Measurements from ENCODE around the gene DBI.

Gene DBI

GRCh38 chr2:119377294-119377992 lies 10.7 kb downstream of the DBI start:
- H3K27ac ChIP-seq (ENCODE audit: low read length): no peak overlapping the region

GRCh38 chr2:119377993-119378345 lies 11.2 kb downstream of the DBI start:
- WGBS (ENCODE audit: insufficient coverage, insufficient read length): no CpG with 5 or more reads among the region's 5 CpGs
- DNase-seq (ENCODE audit: low read depth, low spot score): no peak
- Histone ChIP-seq H3K9me3 (ENCODE audit: control insufficient read depth, insufficient read depth, low read length) (no peaks in the 10 kb centered on the region), H3K27me3 (ENCODE audit: control insufficient read depth, insufficient read depth, low read length) (no peaks in the 10 kb centered on the region), H3K36me3 (ENCODE audit: control insufficient read depth, insufficient read depth, low read length) (peaks cover 6% of the 10 kb centered on the region; the same call in 1 of the 2 replicates), H3K4me1 (ENCODE audit: control insufficient read depth, insufficient read depth, low read length) (no peaks in the 10 kb centered on the region), H3K27ac (ENCODE audit: low read length) (no peak overlapping the region), H3K4me3 (ENCODE audit: low read length) (no peak overlapping the region)

More at GRCh38 chr2:119377294-119377992, 10.7 kb downstream of the DBI start:
- peaks cover 10% of the 10 kb centered on the region for H3K36me3 ChIP-seq (ENCODE audit: control insufficient read depth, insufficient read depth, low read length)
- no peak overlapping the region for H3K4me3 ChIP-seq (ENCODE audit: low read length)
- DNase-seq (ENCODE audit: low read depth, low spot score): no peak
- H3K9me3 ChIP-seq (ENCODE audit: control insufficient read depth, insufficient read depth, low read length): no peaks in the 10 kb centered on the region
- no CpG with 5 or more reads among the region's 7 CpGs for WGBS (ENCODE audit: insufficient coverage, insufficient read length)
- no peaks in the 10 kb centered on the region for H3K4me1 ChIP-seq (ENCODE audit: control insufficient read depth, insufficient read depth, low read length)
- no peaks in the 10 kb centered on the region for H3K27me3 ChIP-seq (ENCODE audit: control insufficient read depth, insufficient read depth, low read length)

GRCh38 chr2:119378566-119378965 lies 11.8 kb downstream of the DBI start:
- Histone ChIP-seq H3K27ac (ENCODE audit: low read length) (no peak overlapping the region), H3K36me3 (ENCODE audit: control insufficient read depth, insufficient read depth, low read length) (peaks cover under 1% of the 10 kb centered on the region; the same call in 1 of the 2 replicates), H3K4me1 (ENCODE audit: control insufficient read depth, insufficient read depth, low read length) (no peaks in the 10 kb centered on the region), H3K4me3 (ENCODE audit: low read length) (no peak overlapping the region), H3K27me3 (ENCODE audit: control insufficient read depth, insufficient read depth, low read length) (no peaks in the 10 kb centered on the region), H3K9me3 (ENCODE audit: control insufficient read depth, insufficient read depth, low read length) (no peaks in the 10 kb centered on the region)
- DNase-seq (ENCODE audit: low read depth, low spot score): no peak
- WGBS (ENCODE audit: insufficient coverage, insufficient read length): no CpG with 5 or more reads among the region's 6 CpGs

GRCh38 chr2:119383410-119384140 lies 16.8 kb downstream of the DBI start:
- H3K27ac ChIP-seq (ENCODE audit: low read length): no peak overlapping the region
- no peaks in the 10 kb centered on the region for H3K9me3 ChIP-seq (ENCODE audit: control insufficient read depth, insufficient read depth, low read length)
- no peaks in the 10 kb centered on the region for H3K36me3 ChIP-seq (ENCODE audit: control insufficient read depth, insufficient read depth, low read length)
- WGBS (ENCODE audit: insufficient coverage, insufficient read length): no CpG with 5 or more reads among the region's 6 CpGs
- DNase-seq (ENCODE audit: low read depth, low spot score): no peak
- no peaks in the 10 kb centered on the region; the same call in 1 of the 2 replicates for H3K4me1 ChIP-seq (ENCODE audit: control insufficient read depth, insufficient read depth, low read length)
- H3K4me3 ChIP-seq (ENCODE audit: low read length): no peak overlapping the region
- no peaks in the 10 kb centered on the region for H3K27me3 ChIP-seq (ENCODE audit: control insufficient read depth, insufficient read depth, low read length)

- Histone ChIP-seq H3K27me3 (ENCODE audit: control insufficient read depth, insufficient read depth, low read length) (no peaks in the 10 kb centered on the region), H3K9me3 (ENCODE audit: control insufficient read depth, insufficient read depth, low read length) (no peaks in the 10 kb centered on the region), H3K36me3 (ENCODE audit: control insufficient read depth, insufficient read depth, low read length) (no peaks in the 10 kb centered on the region), H3K4me3 (ENCODE audit: low read length) (no peak overlapping the region), H3K4me1 (ENCODE audit: control insufficient read depth, insufficient read depth, low read length) (no peaks in the 10 kb centered on the region; the same call in 1 of the 2 replicates), H3K27ac (ENCODE audit: low read length) (no peak overlapping the region)
- no CpG with 5 or more reads among the region's 4 CpGs for WGBS (ENCODE audit: insufficient coverage, insufficient read length)
- DNase-seq (ENCODE audit: low read depth, low spot score): no peak
These were observed 18.2 kb downstream of the DBI start for GRCh38 chr2:119384971-119385370.

GRCh38 chr2:119385466-119385865 lies 18.7 kb downstream of the DBI start:
- no CpG with 5 or more reads among the region's 3 CpGs for WGBS (ENCODE audit: insufficient coverage, insufficient read length)
- Histone ChIP-seq H3K4me1 (ENCODE audit: control insufficient read depth, insufficient read depth, low read length) (no peaks in the 10 kb centered on the region; the same call in 1 of the 2 replicates), H3K9me3 (ENCODE audit: control insufficient read depth, insufficient read depth, low read length) (no peaks in the 10 kb centered on the region), H3K4me3 (ENCODE audit: low read length) (no peak overlapping the region), H3K36me3 (ENCODE audit: control insufficient read depth, insufficient read depth, low read length) (no peaks in the 10 kb centered on the region), H3K27ac (ENCODE audit: low read length) (no peak overlapping the region), H3K27me3 (ENCODE audit: control insufficient read depth, insufficient read depth, low read length) (no peaks in the 10 kb centered on the region)
- DNase-seq (ENCODE audit: low read depth, low spot score): no peak

GRCh38 chr2:119387381-119388129 lies 20.8 kb downstream of the DBI start:
- WGBS (ENCODE audit: insufficient coverage, insufficient read length): no CpG with 5 or more reads among the region's 9 CpGs

GRCh38 chr2:119389615-119390306 lies 23.0 kb downstream of the DBI start:
- no peak overlapping the region for H3K27ac ChIP-seq (ENCODE audit: low read length)

More at GRCh38 chr2:119387381-119388129, 20.8 kb downstream of the DBI start:
- Histone ChIP-seq H3K27me3 (ENCODE audit: control insufficient read depth, insufficient read depth, low read length) (no peaks in the 10 kb centered on the region), H3K4me3 (ENCODE audit: low read length) (no peak overlapping the region), H3K4me1 (ENCODE audit: control insufficient read depth, insufficient read depth, low read length) (no peaks in the 10 kb centered on the region; the same call in 1 of the 2 replicates), H3K9me3 (ENCODE audit: control insufficient read depth, insufficient read depth, low read length) (no peaks in the 10 kb centered on the region), H3K36me3 (ENCODE audit: control insufficient read depth, insufficient read depth, low read length) (no peaks in the 10 kb centered on the region), H3K27ac (ENCODE audit: low read length) (no peak overlapping the region)
- no peak for DNase-seq (ENCODE audit: low read depth, low spot score)

GRCh38 chr2:119393971-119394748 lies 27.4 kb downstream of the DBI start:
- Histone ChIP-seq H3K27ac (ENCODE audit: low read length) (no peak overlapping the region), H3K4me3 (ENCODE audit: low read length) (no peak overlapping the region), H3K4me1 (ENCODE audit: control insufficient read depth, insufficient read depth, low read length) (no peaks in the 10 kb centered on the region), H3K36me3 (ENCODE audit: control insufficient read depth, insufficient read depth, low read length) (no peaks in the 10 kb centered on the region), H3K9me3 (ENCODE audit: control insufficient read depth, insufficient read depth, low read length) (no peaks in the 10 kb centered on the region), H3K27me3 (ENCODE audit: control insufficient read depth, insufficient read depth, low read length) (no peaks in the 10 kb centered on the region)
- DNase-seq (ENCODE audit: low read depth, low spot score): no peak
- no CpG with 5 or more reads among the region's 3 CpGs for whole genome bisulfite sequencing (ENCODE audit: insufficient coverage, insufficient read length)

More at GRCh38 chr2:119389615-119390306, 23.0 kb downstream of the DBI start:
- H3K4me3 ChIP-seq (ENCODE audit: low read length): no peak overlapping the region
- WGBS (ENCODE audit: insufficient coverage, insufficient read length): no CpG with 5 or more reads among the region's 5 CpGs
- no peaks in the 10 kb centered on the region; the same call in 1 of the 2 replicates for H3K4me1 ChIP-seq (ENCODE audit: control insufficient read depth, insufficient read depth, low read length)
- no peaks in the 10 kb centered on the region for H3K27me3 ChIP-seq (ENCODE audit: control insufficient read depth, insufficient read depth, low read length)
- no peak for DNase-seq (ENCODE audit: low read depth, low spot score)
- no peaks in the 10 kb centered on the region for H3K9me3 ChIP-seq (ENCODE audit: control insufficient read depth, insufficient read depth, low read length)
- no peaks in the 10 kb centered on the region for H3K36me3 ChIP-seq (ENCODE audit: control insufficient read depth, insufficient read depth, low read length)
